ENCODE measurements around the gene CDCA8. TPM values are rescaled to one million over a fixed set of nuclear protein-coding genes. Genes with fewer than 3 reads are reported as not detected.

CDCA8 gene
- total and polyA plus RNA-seq, 2 of the 13 experiments (the other 11 are each of a cell fraction or from before 2014, with no cell fraction given): 24.1 to 38.6 TPM

GRCh38 chr1:37691497-37692077, 729 bp upstream of the CDCA8 start (continued):
- TF ChIP-seq HBP1 (CRISPR knock-in tag; IDR thresholded peaks at IDR 0.05; ENCODE audit: low read depth) (no peak), RXRA (CRISPR knock-in tag; IDR thresholded peaks at IDR 0.05) (peak; percentile 15; the same call in 1 of the 2 replicates), ZSCAN21 (CRISPR knock-in tag; IDR thresholded peaks at IDR 0.05; ENCODE audit: borderline replicate concordance) (0 out of 2 replicates have a peak, but pooled peaks have one; percentile 4), MIER3 (CRISPR knock-in tag; IDR thresholded peaks at IDR 0.05; ENCODE audit: borderline replicate concordance) (no peak), HNF4A (CRISPR knock-in tag; IDR thresholded peaks at IDR 0.05) (0 out of 2 replicates have a peak, but pooled peaks have one; percentile 5), DZIP1 (CRISPR knock-in tag; IDR thresholded peaks at IDR 0.05) (0 out of 2 replicates have a peak, but pooled peaks have one; percentile 32), ZNF615 (CRISPR knock-in tag; IDR thresholded peaks at IDR 0.05; ENCODE audit: borderline replicate concordance) (no peak), ZNF772 (CRISPR knock-in tag; IDR thresholded peaks at IDR 0.05) (no peak), ZNF543 (CRISPR knock-in tag; IDR thresholded peaks at IDR 0.05) (no peak), MTA3 (CRISPR knock-in tag; IDR thresholded peaks at IDR 0.05) (no peak), KDM5B (CRISPR knock-in tag; IDR thresholded peaks at IDR 0.05; ENCODE audit: borderline replicate concordance) (peak; percentile 22; the same call in 1 of the 2 replicates), ZNF3 (CRISPR knock-in tag; IDR thresholded peaks at IDR 0.05) (no peak), TERF1 (CRISPR knock-in tag; IDR thresholded peaks at IDR 0.05) (0 out of 2 replicates have a peak, but pooled peaks have one; percentile 49), TEAD3 (CRISPR knock-in tag; optimal IDR thresholded peaks at IDR 0.05; ENCODE audit: borderline replicate concordance) (peak; percentile 8), ZNF20 (CRISPR knock-in tag; IDR thresholded peaks at IDR 0.05) (no peak), NKX3-1 (CRISPR knock-in tag; IDR thresholded peaks at IDR 0.05) (no peak), DPF2 (CRISPR knock-in tag; IDR thresholded peaks at IDR 0.05; ENCODE audit: borderline replicate concordance, low read depth) (no peak), ATF3 (CRISPR knock-in tag; IDR thresholded peaks at IDR 0.05) (0 out of 2 replicates have a peak, but pooled peaks have one; percentile 31), ZNF652 (CRISPR knock-in tag; IDR thresholded peaks at IDR 0.05; ENCODE audit: borderline replicate concordance, low read depth) (no peak), KDM3A (CRISPR knock-in tag; IDR thresholded peaks at IDR 0.05; ENCODE audit: low read depth) (peak; percentile 52; the same call in 1 of the 2 replicates), REXO4 (CRISPR knock-in tag; IDR thresholded peaks at IDR 0.05; ENCODE audit: borderline replicate concordance) (0 out of 2 replicates have a peak, but pooled peaks have one; percentile 45), ZNF710 (CRISPR knock-in tag; IDR thresholded peaks at IDR 0.05; ENCODE audit: borderline replicate concordance) (no peak), ARNT2 (CRISPR knock-in tag; IDR thresholded peaks at IDR 0.05; ENCODE audit: low read depth) (peak; percentile 16; the same call in 1 of the 2 replicates)

Measured in HepG2 (cell line).